ENCODE data around the gene TNRC18.

Gene TNRC18

DNA sequence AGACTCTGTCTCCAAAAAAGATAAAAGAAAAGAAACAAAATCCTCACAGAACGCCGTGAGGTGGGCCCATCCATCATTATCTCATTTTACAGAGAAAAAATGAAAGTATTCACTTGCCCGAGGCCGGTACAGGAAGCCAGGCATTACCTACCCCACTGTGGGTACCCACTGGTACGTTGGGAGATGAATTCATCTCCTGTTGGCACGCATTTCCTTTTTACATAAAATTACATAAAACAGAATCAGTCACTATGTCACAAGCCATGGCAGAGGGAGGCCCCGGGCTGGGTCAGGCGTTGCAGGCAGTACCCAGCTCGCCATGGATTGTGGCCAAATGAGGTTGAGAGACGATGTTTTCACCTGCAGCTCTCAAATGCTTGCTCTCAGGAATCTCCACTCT lies 38.6 kb upstream of the TNRC18 start:
- H3K27ac ChIP-seq (ENCODE audit: insufficient read depth, low read length, poor library complexity, severe bottlenecking), result no peak overlapping the region
- no peak for DNase-seq
- H3K4me1 ChIP-seq (ENCODE audit: control insufficient read depth, insufficient read depth, low read length, poor library complexity, severe bottlenecking), result no peaks in the 10 kb centered on the region
- H3K9me3 ChIP-seq (ENCODE audit: control insufficient read depth, low read length), result no peaks in the 10 kb centered on the region
- H3K4me3 ChIP-seq (ENCODE audit: insufficient read depth, low read depth, low read length, poor library complexity, severe bottlenecking), result no peak overlapping the region
- no peaks in the 10 kb centered on the region for H3K36me3 ChIP-seq (ENCODE audit: control insufficient read depth, insufficient read depth, low read length)
- no peaks in the 10 kb centered on the region for H3K27me3 ChIP-seq (replicated peaks; ENCODE audit: control insufficient read depth, insufficient read depth, low read length, poor library complexity, severe bottlenecking)

DNA sequence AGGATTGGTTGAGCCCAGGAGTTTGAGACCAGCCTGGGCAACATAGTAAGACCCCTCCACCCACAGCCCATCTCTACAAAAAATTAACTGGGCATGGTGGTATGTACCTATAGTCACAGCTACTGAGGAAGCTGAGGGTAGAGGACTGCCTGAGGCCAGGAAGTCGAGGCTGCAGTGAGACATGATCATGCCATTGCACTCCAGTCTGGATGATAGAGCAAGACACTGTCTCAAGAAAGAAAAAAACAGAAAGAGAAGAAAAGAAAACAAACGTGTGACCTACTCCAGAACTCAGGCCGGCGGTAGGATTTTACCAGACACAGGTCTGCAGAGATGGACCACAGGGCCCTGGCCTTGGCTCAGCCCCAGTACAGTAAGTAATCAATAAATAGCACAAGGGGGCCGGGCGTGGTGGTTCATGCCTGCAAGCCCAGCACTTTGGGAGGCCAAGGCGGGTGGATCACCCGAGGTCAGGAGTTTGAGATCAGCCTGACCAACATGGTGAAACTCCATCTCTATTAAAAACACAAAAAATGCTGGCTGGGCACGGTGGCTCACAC lies 35.4 kb upstream of the TNRC18 start:
- H3K9me3 ChIP-seq (ENCODE audit: control insufficient read depth, low read length), result no peaks in the 10 kb centered on the region
- no peaks in the 10 kb centered on the region for H3K27me3 ChIP-seq (replicated peaks; ENCODE audit: control insufficient read depth, insufficient read depth, low read length, poor library complexity, severe bottlenecking)
- no peak overlapping the region for H3K27ac ChIP-seq (ENCODE audit: insufficient read depth, low read length, poor library complexity, severe bottlenecking)
- DNase-seq, result no peak
- no peaks in the 10 kb centered on the region for H3K36me3 ChIP-seq (ENCODE audit: control insufficient read depth, insufficient read depth, low read length)
- H3K4me3 ChIP-seq (ENCODE audit: insufficient read depth, low read depth, low read length, poor library complexity, severe bottlenecking), result no peak overlapping the region
- H3K4me1 ChIP-seq (ENCODE audit: control insufficient read depth, insufficient read depth, low read length, poor library complexity, severe bottlenecking), result no peaks in the 10 kb centered on the region

DNA sequence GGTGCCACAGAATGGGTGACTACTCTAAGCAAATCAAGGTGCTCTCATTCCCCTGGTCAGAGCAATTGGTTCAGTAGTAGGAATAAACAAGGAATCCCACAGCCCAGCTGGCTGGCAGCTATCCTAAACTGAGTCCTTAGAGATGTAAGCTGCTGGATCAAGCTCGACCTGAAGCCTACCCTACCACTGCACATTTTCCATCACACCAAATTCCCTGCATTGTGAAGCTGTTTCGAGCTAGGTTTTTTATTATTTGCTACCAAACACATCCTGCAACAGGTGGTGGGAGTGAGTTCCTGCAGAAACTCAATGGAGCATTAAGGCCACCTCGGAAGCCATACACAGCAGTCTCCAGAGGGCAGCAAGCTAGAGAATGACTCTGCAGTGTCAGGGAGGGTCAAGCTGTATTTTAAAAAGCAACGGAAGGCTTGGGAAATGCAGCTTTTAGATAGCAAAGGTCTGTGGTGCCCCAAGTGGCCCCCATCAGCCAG lies 33.7 kb upstream of the TNRC18 start:
- Histone ChIP-seq H3K36me3 (ENCODE audit: control insufficient read depth, insufficient read depth, low read length) (no peaks in the 10 kb centered on the region), H3K27me3 (replicated peaks; ENCODE audit: control insufficient read depth, insufficient read depth, low read length, poor library complexity, severe bottlenecking) (no peaks in the 10 kb centered on the region), H3K27ac (ENCODE audit: insufficient read depth, low read length, poor library complexity, severe bottlenecking) (no peak overlapping the region), H3K4me1 (ENCODE audit: control insufficient read depth, insufficient read depth, low read length, poor library complexity, severe bottlenecking) (no peaks in the 10 kb centered on the region), H3K9me3 (ENCODE audit: control insufficient read depth, low read length) (no peaks in the 10 kb centered on the region), H3K4me3 (ENCODE audit: insufficient read depth, low read depth, low read length, poor library complexity, severe bottlenecking) (no peak overlapping the region)
- DNase-seq, result no peak

DNA sequence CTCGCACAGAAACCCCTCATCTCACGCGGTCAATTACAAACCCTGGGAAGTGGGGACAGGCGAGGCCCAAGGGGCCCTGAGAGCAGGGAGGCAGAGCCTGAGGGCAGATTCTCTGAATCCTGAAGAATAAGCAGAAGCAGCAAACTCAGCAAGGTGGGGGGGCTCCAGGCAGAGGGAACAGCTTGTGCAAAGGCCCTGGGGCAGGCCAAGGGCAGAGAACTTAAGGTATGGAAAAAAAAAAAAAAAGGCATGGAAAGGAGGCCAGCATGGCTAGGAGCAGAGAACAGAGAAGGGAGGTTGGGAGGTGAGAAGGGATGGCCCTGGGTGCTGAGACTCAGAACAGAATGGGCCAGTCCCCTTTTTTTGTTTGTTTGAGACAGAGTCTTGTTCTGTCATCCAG lies 32.8 kb upstream of the TNRC18 start:
- H3K27ac ChIP-seq (ENCODE audit: insufficient read depth, low read length, poor library complexity, severe bottlenecking), result no peak overlapping the region
- no peak for DNase-seq
- H3K4me1 ChIP-seq (ENCODE audit: control insufficient read depth, insufficient read depth, low read length, poor library complexity, severe bottlenecking), result no peaks in the 10 kb centered on the region

DNA sequence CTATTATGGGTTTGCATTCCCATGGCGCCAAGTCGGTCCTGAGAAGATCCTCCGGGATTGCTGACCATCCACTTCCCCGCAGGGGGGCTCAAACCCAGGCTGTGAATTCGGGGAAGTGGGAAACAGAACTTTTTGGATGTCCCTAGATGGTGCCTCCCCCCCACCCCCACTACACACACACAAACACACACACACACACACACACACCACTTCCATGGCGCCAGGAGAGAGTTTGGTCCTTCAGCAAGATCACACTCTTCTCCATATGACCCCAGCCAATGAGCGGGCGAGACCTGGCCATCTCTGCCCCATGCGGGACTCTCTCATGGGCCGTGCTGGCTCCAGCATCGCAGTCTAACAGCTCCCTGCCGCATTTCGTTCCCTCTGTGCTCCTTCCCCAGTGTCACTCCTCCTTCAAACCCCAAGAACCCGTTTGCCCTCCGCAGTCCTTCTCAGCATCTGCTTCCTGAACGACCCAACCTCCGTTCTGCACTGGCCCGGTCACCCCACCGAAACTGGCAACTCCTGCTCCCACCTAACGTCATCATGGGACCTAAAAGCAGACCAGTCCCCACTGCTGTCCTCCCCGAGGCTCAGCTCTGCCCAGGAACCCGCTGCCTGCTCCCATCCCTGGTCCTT lies 32.1 kb upstream of the TNRC18 start:
- Histone ChIP-seq H3K36me3 (ENCODE audit: control insufficient read depth, insufficient read depth, low read length) (no peaks in the 10 kb centered on the region), H3K4me1 (ENCODE audit: control insufficient read depth, insufficient read depth, low read length, poor library complexity, severe bottlenecking) (no peaks in the 10 kb centered on the region), H3K4me3 (ENCODE audit: insufficient read depth, low read depth, low read length, poor library complexity, severe bottlenecking) (no peak overlapping the region), H3K9me3 (ENCODE audit: control insufficient read depth, low read length) (no peaks in the 10 kb centered on the region), H3K27ac (ENCODE audit: insufficient read depth, low read length, poor library complexity, severe bottlenecking) (no peak overlapping the region), H3K27me3 (replicated peaks; ENCODE audit: control insufficient read depth, insufficient read depth, low read length, poor library complexity, severe bottlenecking) (no peaks in the 10 kb centered on the region)
- DNase-seq, result no peak

More for the DNA sequence above, 32.8 kb upstream of the TNRC18 start:
- Histone ChIP-seq H3K36me3 (ENCODE audit: control insufficient read depth, insufficient read depth, low read length) (no peaks in the 10 kb centered on the region), H3K4me3 (ENCODE audit: insufficient read depth, low read depth, low read length, poor library complexity, severe bottlenecking) (no peak overlapping the region), H3K9me3 (ENCODE audit: control insufficient read depth, low read length) (no peaks in the 10 kb centered on the region), H3K27me3 (replicated peaks; ENCODE audit: control insufficient read depth, insufficient read depth, low read length, poor library complexity, severe bottlenecking) (no peaks in the 10 kb centered on the region)

DNA sequence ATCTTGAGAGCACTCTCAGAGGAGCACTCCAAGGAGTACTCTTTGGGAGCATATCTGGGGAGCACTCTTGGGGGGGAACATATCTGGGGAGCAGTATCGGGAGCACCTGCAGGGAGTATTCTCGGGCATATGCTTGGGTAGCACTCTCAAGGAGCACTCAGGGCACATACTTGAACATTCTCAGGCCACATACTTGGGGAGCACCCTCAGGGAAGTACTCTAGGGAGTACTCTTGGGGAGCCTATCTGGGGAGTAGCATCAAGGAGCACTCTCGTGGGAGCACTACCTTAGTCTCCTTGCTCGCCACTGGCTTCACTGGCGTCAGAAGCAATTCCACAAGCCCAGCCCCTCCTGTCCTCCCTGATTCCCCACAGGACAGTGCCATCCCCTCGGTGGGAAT lies 31.5 kb upstream of the TNRC18 start:
- Histone ChIP-seq H3K27ac (ENCODE audit: insufficient read depth, low read length, poor library complexity, severe bottlenecking) (no peak overlapping the region), H3K9me3 (ENCODE audit: control insufficient read depth, low read length) (no peaks in the 10 kb centered on the region), H3K4me1 (ENCODE audit: control insufficient read depth, insufficient read depth, low read length, poor library complexity, severe bottlenecking) (no peaks in the 10 kb centered on the region), H3K4me3 (ENCODE audit: insufficient read depth, low read depth, low read length, poor library complexity, severe bottlenecking) (no peak overlapping the region), H3K36me3 (ENCODE audit: control insufficient read depth, insufficient read depth, low read length) (no peaks in the 10 kb centered on the region), H3K27me3 (replicated peaks; ENCODE audit: control insufficient read depth, insufficient read depth, low read length, poor library complexity, severe bottlenecking) (no peaks in the 10 kb centered on the region)
- no peak for DNase-seq

DNA sequence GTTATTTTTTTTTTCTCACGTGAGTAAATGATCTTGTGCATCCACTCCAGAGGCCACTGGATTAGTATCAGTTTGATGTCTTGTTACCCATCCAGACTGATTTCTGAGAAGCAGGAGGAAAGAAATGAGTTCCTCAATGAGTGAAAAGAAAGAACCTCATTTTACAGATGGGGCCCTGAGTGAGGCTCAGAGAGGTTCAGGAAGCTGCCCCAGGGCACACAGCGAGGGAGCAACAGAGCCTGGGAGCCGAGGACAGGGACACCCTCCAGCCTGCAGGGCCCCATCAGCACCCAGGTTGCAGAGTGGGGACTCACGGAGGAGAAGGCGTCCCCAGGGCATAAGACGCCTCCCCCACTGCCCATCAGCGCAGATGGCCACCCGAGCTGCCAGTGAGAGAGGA lies 30.9 kb upstream of the TNRC18 start:
- Histone ChIP-seq H3K4me1 (ENCODE audit: control insufficient read depth, insufficient read depth, low read length, poor library complexity, severe bottlenecking) (no peaks in the 10 kb centered on the region), H3K9me3 (ENCODE audit: control insufficient read depth, low read length) (no peaks in the 10 kb centered on the region), H3K4me3 (ENCODE audit: insufficient read depth, low read depth, low read length, poor library complexity, severe bottlenecking) (no peak overlapping the region), H3K27me3 (replicated peaks; ENCODE audit: control insufficient read depth, insufficient read depth, low read length, poor library complexity, severe bottlenecking) (no peaks in the 10 kb centered on the region), H3K27ac (ENCODE audit: insufficient read depth, low read length, poor library complexity, severe bottlenecking) (no peak overlapping the region), H3K36me3 (ENCODE audit: control insufficient read depth, insufficient read depth, low read length) (no peaks in the 10 kb centered on the region)
- DNase-seq, result no peak

DNA sequence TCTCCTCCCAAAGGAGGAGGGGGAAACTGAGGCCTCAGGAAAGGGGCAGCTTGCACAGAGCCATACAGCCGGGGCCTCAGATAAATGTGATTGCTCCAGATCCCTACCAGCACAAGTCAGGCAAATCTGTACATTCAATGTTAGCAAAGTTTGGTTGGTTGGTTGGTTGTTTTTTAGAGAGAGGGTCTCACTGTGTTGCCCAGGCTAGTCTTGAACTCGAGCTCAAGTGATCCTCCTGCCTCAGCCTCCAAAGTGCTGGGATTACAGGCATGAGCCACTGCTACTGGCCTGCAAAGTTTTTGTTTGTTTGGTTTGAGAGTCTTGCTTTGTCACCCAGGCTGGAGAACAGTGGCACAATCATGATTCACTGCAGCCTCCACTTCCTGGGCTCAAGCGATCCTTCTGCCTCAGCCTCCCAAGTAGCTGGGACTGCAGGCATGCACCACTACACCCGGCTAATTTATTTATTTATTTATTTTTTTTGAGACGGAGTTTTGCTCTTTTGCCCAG lies 30.0 kb upstream of the TNRC18 start:
- Histone ChIP-seq H3K9me3 (ENCODE audit: control insufficient read depth, low read length) (no peaks in the 10 kb centered on the region), H3K36me3 (ENCODE audit: control insufficient read depth, insufficient read depth, low read length) (no peaks in the 10 kb centered on the region), H3K4me3 (ENCODE audit: insufficient read depth, low read depth, low read length, poor library complexity, severe bottlenecking) (no peak overlapping the region), H3K27ac (ENCODE audit: insufficient read depth, low read length, poor library complexity, severe bottlenecking) (no peak overlapping the region), H3K4me1 (ENCODE audit: control insufficient read depth, insufficient read depth, low read length, poor library complexity, severe bottlenecking) (no peaks in the 10 kb centered on the region), H3K27me3 (replicated peaks; ENCODE audit: control insufficient read depth, insufficient read depth, low read length, poor library complexity, severe bottlenecking) (no peaks in the 10 kb centered on the region)
- DNase-seq, result no peak

DNA sequence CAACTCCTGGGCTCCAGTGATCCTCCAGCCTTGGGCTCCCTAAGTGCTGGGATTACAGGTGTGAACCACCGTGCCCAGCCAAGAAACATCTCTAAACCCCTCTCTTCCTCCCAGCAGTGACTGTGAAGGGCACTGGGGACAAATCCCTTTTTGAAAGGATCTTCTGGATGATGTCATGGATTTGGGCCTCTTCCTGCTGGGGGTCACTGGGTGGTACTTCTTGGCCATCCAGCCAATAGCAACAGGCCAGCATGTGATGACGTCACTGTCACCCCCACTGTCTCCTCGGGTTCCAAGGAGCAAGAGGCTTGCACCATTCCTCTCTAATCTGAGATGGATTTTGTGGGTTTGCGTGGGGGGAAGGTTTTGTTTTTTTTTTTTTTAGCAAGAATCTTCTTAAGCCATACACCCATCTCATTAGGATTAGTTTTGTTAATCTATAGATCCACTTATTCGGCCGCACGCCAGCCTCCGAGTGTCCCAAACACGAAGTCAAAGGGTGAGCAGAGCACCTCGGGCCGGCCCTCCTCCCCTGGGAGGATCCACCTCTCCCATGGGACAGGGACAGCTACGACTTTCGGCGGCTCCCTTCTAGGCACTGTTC lies 29.4 kb upstream of the TNRC18 start:
- DNase-seq, result no peak
- Histone ChIP-seq H3K4me1 (ENCODE audit: control insufficient read depth, insufficient read depth, low read length, poor library complexity, severe bottlenecking) (no peaks in the 10 kb centered on the region), H3K9me3 (ENCODE audit: control insufficient read depth, low read length) (no peaks in the 10 kb centered on the region), H3K27me3 (replicated peaks; ENCODE audit: control insufficient read depth, insufficient read depth, low read length, poor library complexity, severe bottlenecking) (no peaks in the 10 kb centered on the region), H3K4me3 (ENCODE audit: insufficient read depth, low read depth, low read length, poor library complexity, severe bottlenecking) (no peak overlapping the region), H3K27ac (ENCODE audit: insufficient read depth, low read length, poor library complexity, severe bottlenecking) (no peak overlapping the region), H3K36me3 (ENCODE audit: control insufficient read depth, insufficient read depth, low read length) (no peaks in the 10 kb centered on the region)

DNA sequence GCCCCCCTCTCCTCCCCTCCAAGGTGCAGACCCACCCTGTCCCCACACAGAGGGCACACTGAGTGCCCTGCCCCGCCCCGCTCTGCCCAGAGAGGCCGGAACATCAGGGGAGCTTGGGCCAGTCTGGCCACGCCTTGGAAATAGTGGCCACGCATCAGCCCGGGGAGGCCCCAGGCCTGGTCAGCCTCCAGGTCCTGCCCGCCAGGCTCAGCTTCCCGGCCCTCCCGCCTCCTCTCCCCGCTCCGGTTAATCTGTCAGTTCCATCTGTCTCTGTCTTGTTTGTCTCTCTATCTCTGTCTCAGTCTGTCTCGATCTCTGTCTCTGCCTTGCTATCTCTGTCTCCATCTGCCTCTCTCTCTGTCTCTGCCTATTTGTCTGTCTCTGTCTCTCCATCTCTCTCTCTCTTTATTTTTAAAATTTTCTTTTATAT lies 28.9 kb upstream of the TNRC18 start:
- no peak for DNase-seq
- Histone ChIP-seq H3K9me3 (ENCODE audit: control insufficient read depth, low read length) (no peaks in the 10 kb centered on the region), H3K27me3 (replicated peaks; ENCODE audit: control insufficient read depth, insufficient read depth, low read length, poor library complexity, severe bottlenecking) (no peaks in the 10 kb centered on the region), H3K4me3 (ENCODE audit: insufficient read depth, low read depth, low read length, poor library complexity, severe bottlenecking) (no peak overlapping the region), H3K36me3 (ENCODE audit: control insufficient read depth, insufficient read depth, low read length) (no peaks in the 10 kb centered on the region), H3K27ac (ENCODE audit: insufficient read depth, low read length, poor library complexity, severe bottlenecking) (no peak overlapping the region), H3K4me1 (ENCODE audit: control insufficient read depth, insufficient read depth, low read length, poor library complexity, severe bottlenecking) (no peaks in the 10 kb centered on the region)
